ENCODE results near the gene HYAL4.
"Not testable (repeated sequence)": the region's sequence is repeated elsewhere in the genome, so short reads cannot be mapped to it uniquely, and the experiment has no call there.

HYAL4 gene

GRCh38 chr7:123847868-123848267, 2.9 kb downstream of the HYAL4 start:
- no peak for DNase-seq

DNA sequence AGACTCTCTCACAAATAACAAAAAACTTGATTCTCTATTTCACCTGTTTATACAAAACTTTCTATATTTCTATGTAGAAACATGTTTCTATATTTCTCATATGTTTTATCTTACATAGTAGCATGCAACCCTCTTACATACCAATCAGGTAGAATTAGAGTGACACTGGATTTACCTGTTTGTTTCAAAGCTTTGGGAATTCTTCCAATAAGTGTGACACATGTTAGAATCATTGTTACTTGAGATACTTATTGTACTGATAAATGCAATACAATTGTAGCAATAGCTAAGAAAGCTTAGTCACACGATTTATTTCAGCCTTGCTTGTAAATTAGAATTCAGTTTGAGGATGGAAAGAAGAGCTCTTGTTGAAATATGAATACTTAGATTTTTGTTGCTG, 4.9 kb downstream of the HYAL4 start:
- no peak for DNase-seq

- DNase-seq: not testable (repeated sequence)
Observed at GRCh38 chr7:123851404-123851803, 6.4 kb downstream of the HYAL4 start.

DNA sequence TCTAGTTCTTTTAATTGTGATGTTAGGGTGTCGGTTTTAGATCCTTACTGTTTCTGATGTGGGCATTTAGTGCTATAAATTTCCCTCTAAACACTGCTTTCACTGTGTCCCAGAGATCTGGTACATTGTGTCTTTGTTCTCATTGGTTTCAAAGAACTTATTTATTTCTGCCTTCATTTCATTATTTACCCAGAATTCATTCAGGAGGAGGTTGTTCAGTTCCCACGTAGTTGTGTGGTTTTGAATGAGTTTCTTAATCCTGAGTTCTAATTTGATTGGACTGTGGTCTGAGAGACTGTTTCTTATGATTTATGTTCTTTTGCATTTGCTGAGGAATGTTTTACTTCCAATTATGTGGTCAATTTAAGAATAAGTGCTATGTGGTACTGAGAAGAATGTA, 9.3 kb downstream of the HYAL4 start:
- DNase-seq: not testable (repeated sequence)

DNA sequence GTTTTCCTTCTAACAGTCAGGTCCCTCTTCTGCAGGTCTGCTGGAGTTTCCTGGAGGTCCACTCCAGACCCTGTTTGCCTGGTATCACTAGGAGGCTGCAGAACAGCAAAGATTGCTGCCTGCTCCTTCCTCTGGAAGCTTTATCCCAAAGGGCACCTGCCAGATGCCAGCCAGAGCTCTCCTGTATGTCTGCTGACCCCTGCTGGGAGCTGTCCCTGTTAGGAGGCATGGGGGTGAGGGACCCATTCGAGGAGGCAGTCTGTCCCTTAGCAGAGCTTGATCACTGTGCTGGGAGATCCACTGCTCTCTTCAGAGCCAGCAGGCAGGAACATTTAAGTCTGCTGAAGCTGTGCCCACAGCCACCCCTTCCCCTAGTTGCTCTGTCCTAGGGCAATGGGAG, 11.5 kb downstream of the HYAL4 start:
- DNase-seq: not testable (repeated sequence)

GRCh38 chr7:123860848-123861247, 15.9 kb downstream of the HYAL4 start:
- DNase-seq: no peak

DNA sequence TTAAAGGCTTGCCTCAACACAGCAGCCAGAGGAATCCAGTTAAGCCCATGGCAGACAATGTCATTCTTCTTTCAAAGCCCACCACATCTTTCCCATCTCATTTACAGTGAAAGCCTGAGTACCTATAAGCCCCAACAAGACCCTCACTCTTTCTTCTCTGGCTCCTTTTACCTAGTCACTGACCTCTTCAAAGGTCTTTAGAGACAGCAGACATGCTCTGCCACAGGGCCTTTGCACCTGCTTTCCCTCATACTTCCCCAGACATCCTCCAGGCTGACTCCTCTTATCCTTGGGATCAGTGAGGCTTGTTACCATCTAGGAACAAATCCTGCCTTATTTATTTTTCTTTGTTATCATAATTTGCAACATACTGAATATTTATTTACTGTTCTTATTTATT, 17.8 kb downstream of the HYAL4 start:
- DNase-seq: no peak

DNA sequence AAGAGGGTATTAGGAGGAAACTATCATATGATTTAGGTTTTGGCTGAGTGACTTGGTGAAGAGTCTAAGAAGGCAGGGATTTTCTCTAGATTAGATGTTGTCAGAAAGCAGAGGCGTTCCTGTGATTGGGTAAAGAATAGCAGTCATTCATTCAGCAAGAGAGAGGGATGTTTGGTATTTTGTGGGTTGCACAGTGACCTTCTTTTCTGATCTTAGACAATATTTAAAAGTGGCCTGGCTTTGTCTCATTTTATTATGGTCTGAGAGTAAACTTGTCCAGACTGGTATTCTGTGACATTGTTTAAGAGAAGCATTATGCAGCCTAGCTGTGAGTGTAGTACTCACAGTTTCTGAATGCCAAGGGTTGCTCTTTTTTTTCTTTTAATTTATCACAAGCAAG, 18.5 kb downstream of the HYAL4 start:
- no peak for DNase-seq

DNA sequence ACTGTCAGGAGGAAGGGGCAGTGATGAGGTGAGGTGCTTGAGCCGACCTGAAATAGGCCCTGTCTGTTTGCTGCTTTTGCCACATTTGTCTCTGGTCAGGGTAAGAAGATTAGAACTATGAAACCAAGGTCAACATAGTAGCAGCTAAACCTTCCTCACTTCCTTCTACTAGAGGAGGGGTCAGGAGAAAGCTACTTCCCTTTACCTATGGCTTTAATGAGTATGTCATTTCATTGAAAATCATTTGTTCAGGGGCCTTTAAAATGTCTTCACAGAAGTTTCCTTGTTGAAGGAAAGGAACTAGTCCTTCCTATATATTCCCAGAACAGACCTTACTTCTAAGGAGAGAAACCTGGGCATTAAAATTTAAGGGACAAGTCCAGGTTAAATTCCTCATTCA, 19.0 kb downstream of the HYAL4 start:
- no peak for DNase-seq

DNA sequence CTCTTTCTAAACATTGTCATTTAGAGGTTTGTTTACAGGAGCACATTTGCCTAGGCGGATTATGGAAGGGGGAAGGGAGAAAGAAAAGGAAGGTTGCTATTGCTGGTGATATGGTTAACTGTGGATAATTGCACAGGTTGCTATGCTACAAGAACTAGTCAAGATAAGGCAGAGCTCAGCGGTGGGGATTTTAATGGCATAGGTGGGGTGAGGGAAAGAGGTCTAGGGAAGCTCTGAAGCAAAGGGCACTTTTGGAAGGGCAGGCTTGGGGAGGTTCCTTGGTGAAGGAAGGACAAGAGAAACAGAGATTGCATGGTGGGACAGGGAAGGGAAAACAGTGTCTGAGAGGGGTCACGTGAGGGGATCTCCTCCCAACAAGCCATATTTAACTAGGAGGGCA, 19.5 kb downstream of the HYAL4 start:
- no peak for DNase-seq

DNA sequence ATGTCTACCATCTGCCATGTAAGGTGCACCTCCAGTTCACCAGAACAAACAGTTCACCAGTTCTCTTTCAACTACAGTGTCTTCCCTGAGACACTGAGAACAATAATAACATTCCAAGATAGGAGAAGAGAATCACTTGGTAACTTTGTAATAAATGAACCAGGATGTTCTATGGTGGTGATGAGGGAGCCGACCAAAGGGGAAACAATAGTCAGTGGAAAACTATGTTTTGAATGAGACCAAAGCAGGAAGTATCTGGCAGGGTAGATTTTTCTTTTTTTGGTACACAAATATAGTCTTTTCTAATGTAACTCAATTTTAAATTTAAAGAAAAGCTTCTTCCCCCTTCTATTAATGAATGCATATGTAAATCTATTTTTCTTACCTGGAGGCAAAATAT, 20.0 kb downstream of the HYAL4 start:
- DNase-seq: no peak

DNA sequence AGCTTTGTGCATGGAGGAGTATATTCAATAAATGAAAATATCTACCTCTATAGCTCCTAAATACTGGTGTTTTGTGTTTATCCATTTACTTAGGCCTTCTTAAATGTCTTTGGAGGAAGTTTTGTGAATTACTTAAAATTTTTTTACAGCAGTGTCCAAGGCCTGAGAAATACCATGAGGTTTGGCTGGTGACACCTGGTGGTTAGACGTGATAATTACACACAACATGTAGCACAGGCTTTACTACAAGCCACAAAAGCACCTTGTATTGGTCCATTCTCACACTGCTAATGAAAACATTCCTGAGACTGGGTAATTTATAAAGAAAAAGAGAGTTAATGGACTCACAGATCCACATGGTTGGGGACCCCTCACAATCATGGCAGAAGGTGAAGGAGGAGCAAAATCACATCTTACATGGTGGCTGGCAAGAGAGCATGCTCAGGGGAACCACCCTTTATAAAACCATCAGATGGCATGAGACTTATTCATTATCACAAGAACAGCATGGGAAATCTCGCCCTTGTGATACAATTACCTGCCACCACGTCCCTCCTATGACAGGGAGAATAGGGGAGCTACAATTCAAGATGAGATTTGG, 20.6 kb downstream of the HYAL4 start:
- peak; percentile 47 for DNase-seq

GRCh38 chr7:123867225-123867624, 22.3 kb downstream of the HYAL4 start:
- DNase-seq: no peak

DNA sequence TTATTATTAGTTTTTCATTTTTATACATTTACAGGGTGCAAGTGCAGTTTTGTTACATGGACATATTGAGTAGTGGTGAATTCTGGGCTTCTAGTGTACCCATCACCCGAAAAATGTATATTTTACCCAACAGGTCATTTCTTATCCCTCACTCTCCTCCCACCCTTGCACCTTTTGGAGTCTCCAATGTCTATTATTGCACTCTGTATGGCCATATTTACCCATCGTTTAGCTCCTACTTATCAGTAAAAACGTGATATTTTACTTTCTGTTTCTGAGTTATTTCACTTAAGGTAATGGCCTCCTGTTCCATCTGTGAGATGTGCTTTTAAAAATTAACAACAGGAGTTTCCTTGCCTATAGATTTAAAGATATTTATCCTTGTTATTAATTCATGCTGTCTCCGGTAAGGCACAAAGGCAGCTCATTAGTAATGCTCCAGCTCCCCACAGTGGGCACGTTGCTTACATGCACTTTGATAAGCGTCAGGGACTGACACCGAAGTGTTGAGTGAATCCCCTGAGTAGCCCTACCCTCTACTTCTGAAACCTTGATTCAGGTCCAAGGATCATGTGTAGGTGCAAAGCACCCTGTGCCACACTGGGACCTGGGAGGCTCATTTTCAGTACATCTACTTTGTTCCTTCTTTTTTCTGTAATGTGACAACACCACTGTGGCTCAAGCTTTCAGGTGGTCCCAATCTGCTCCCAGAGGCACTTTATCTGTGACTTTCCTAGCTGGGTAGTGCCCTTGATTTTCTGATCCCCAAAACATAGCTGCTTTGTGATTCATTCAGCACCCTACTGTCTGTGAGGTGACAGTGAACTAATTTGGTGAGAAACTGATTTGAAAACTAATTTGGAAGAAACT, 27.3 kb downstream of the HYAL4 start:
- peak; percentile 42 for DNase-seq

GRCh38 chr7:123872908-123873307, 27.9 kb downstream of the HYAL4 start:
- no peak for DNase-seq

GRCh38 chr7:123876557-123877256, 31.7 kb downstream of the HYAL4 start:
- DNase-seq: no peak

- no peak for DNase-seq
Observed at GRCh38 chr7:123879628-123880027, 34.7 kb downstream of the HYAL4 start.

DNA sequence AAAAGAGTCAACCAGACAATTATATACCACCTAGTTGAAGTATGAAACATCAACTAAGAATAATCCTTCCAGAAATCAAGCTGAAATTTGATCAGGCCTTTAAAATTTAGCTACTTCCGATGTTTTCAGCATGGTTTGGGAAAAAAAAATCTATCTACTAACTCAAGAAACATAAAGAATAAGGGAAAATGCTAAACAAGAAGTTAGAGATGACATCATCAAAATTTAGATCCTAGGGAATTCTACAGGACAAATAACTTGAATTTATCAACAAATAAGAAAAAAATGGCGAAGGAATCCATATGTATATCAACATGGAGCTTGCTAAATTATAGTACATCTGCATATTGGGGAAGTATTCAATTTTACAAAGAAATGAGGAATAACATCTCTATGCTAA, 36.3 kb downstream of the HYAL4 start:
- no peak for DNase-seq

- DNase-seq: no peak
Observed at GRCh38 chr7:123883154-123883553, 38.2 kb downstream of the HYAL4 start.

- DNase-seq: no peak
Observed at GRCh38 chr7:123888192-123888591, 43.2 kb downstream of the HYAL4 start.

DNA sequence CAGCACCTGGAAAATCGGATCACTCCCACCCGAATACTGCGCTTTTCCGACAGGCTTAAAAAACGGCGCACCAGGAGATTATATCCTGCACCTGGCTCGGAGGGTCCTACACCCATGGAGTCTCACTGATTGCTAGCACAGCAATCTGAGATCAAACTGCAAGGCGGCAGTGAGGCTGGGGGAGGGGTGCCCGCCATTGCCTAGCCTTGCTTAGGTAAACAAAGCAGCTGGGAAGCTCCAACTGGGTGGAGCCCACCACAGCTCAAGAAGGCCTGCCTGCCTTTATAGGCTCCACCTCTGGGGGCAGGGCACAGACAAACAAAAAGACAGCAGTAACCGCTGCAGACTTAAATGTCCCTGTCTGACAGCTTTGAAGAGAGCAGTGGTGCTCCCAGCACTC, 49.8 kb downstream of the HYAL4 start:
- not testable (repeated sequence) for DNase-seq

DNA sequence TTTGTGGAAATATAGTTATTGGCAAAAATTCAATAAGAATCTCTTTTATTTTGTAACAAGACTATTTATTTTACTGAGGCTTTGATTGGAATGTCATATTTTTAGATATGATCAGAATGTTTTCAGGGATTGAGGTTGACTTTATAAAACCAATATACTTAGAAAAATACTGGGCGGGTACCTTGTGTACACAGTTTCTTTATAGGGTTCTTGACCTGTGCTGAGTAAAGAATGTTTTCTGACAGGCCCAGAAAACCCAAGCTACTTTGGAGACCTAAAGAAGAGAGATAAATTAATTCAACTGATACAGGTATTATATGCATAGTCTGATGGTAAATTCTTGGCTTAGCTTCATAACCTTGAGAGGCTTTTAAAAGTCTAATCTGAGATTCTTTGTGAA, 56.1 kb downstream of the HYAL4 start:
- no peak for DNase-seq

DNA sequence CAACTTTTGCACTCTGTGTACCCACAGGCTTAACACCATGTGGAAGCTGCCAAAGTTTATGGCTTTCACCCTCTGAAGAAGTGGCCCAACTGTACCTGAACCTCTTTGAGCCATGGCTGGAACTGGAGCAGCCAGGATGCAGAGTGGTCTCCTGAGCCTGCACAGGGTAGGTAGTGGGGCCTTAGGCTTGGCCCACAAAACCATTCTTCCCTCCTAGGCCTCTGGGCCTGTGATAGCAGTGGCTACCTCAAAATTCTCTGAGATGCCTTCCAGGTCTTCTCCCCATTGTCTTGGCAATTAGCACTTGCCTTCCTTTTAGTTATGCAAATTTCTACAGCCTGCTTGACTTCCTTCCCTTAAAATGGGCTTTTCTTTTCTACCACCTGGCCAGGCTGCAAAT, 60.7 kb downstream of the HYAL4 start:
- no peak for DNase-seq

DNA sequence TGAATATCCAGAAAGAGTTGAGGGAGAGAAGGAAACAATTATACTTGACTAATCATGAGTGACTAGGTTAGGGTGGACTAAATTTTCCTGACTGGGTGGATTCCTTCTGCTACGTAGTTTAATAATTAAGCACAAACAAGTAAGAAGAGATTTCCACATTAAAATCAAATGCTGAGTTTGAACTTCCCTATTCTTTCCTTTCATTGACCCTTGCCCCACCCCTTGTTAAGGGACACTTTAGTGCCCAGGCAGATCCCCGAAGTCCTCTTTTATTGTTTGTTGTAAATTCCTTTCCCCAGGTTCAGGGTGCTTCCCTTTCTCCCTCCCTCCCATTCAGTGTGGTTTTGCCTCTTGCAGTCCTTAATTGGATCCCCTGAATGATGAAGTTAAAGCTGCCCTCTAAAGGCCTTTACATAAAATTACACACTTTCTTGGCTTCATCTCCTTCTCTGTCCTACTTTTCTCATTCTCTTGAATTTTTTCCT, 71.3 kb downstream of the HYAL4 start:
- peak; percentile 7 for DNase-seq

All from NCI-H2171 treated with DMSO at 0.1 percent for 48 hours (cell line).